GM23248 (cell line): ENCODE results near the gene FMN2.

Experiments used
- EZH2 ChIP-seq: fragments of 200-600 bp; sonication (generic); IDR thresholded peaks from 2 replicates; pipeline ENCODE4 v1.6.1; 2018; ENCODE audit warnings: antibody characterized with exemption, mild to moderate bottlenecking; ENCODE audit not compliant: insufficient read depth, poor library complexity, severe bottlenecking
- EZH2phosphoT487 ChIP-seq: fragments of 200-600 bp; sonication (generic); IDR thresholded peaks from 2 replicates; pipeline ENCODE4 v1.6.1; 2018; ENCODE audit warnings: antibody characterized with exemption, moderate library complexity, mild to moderate bottlenecking, low read depth; ENCODE audit not compliant: insufficient read depth

DNA sequence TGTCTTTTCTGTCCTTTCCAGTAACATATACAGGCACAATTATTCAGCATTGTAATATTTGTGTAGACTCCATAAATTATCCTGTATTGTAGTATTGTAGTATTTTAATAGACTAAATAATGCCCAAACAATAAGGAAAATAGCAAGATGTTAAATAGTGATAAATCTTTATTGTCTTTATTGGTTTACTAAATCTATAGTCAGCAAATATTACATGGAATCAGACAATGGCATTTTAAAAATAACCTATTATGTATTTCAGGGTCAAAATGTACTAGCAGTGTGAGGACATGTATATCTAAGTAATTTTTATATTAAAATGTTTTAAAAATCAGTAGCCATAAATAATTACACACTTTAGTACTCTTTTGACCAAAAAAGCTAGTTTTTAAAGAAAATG lies 317.9 kb downstream of the FMN2 start:
- TF ChIP-seq EZH2 (no peak), EZH2phosphoT487 (no peak)
